AG04449 (cell line): ENCODE data around the gene CATSPERD.
"Not testable (repeated sequence)": the region's sequence is repeated elsewhere in the genome, so short reads cannot be mapped to it uniquely, and the experiment has no call there.

Experiments used
- CTCF ChIA-PET: fragments of 350-600 bp; formaldehyde crosslinking; extraction: SDS; loops from one replicate; lab custom pipeline; 2021; ENCODE audit warnings: antibody characterized with exemption; lab: Yijun Ruan, JAX
- POLR2A ChIA-PET: fragments of 400-600, 350-600 bp; formaldehyde crosslinking; extraction: SDS; loops from one replicate; lab custom pipeline; 2020; ENCODE audit warnings: antibody characterized with exemption, inconsistent platforms; lab: Yijun Ruan, JAX
- DNase-seq: peaks from one replicate; pipeline ENCODE4 v3.0.0-alpha.2; 2010; ENCODE audit warnings: low read depth, low spot score
- H3K4me3 ChIP-seq: 2 replicates; pipeline ENCODE4 v1.5.1; 2011; ENCODE audit warnings: low read depth, mild to moderate bottlenecking, control low read depth, low read length
- CTCF ChIP-seq: IDR thresholded peaks from one replicate; pipeline ENCODE4 v1.5.1; 2011; ENCODE audit warnings: mild to moderate bottlenecking, moderate library complexity, low read length, control low read depth, inconsistent platforms; ENCODE audit not compliant: insufficient read depth; ENCODE audit errors: missing control alignments

The CATSPERD gene

GRCh38 chr19:5727453-5728050, 7.1 kb downstream of the CATSPERD start:
- POLR2A ChIA-PET, result no interaction called here
- no peak overlapping the region for H3K4me3 ChIP-seq
- no peak for TF ChIP-seq CTCF
- no peak for DNase-seq
- CTCF ChIA-PET, result no interaction called here

GRCh38 chr19:5733172-5733571, 12.7 kb downstream of the CATSPERD start:
- CTCF ChIA-PET, result interaction anchor here (1.6 kb wide), 1 partner anchor 71 kb away, joined by 4 read pairs; no protein-coding TSS in a partner anchor
- H3K4me3 ChIP-seq, DNase-seq, POLR2A ChIA-PET: not testable (repeated sequence)

- no peak overlapping the region for H3K4me3 ChIP-seq
- TF ChIP-seq CTCF, result no peak
- POLR2A ChIA-PET, result no interaction called here
- no peak for DNase-seq
- CTCF ChIA-PET, result no interaction called here
Observed at GRCh38 chr19:5738423-5738822, 18.0 kb downstream of the CATSPERD start.

GRCh38 chr19:5742051-5742450, 21.6 kb downstream of the CATSPERD start:
- no peak for TF ChIP-seq CTCF
- DNase-seq, result no peak
- no peak overlapping the region for H3K4me3 ChIP-seq
- POLR2A ChIA-PET, result no interaction called here
- CTCF ChIA-PET, result no interaction called here

GRCh38 chr19:5743630-5744029, 23.2 kb downstream of the CATSPERD start:
- TF ChIP-seq CTCF, result no peak
- ChIA-PET CTCF (interaction anchor here (0.7 to 2.4 kb wide), 3 partner anchors 12 to 31 kb away, joined by 3 to 7 read pairs (median 3); partner anchors contain the start of gene CATSPERD), POLR2A (no interaction called here)
- no peak for DNase-seq
- no peak overlapping the region for H3K4me3 ChIP-seq

- H3K4me3 ChIP-seq, DNase-seq, CTCF ChIA-PET, POLR2A ChIA-PET: not testable (repeated sequence)
Observed at GRCh38 chr19:5744999-5745398, 24.6 kb downstream of the CATSPERD start.

- POLR2A ChIA-PET, H3K4me3 ChIP-seq, DNase-seq: not testable (repeated sequence)
- CTCF ChIA-PET, result interaction anchor here (0.8 to 2.2 kb wide), 2 partner anchors 28 to 44 kb away, joined by 3 to 7 read pairs; no protein-coding TSS in a partner anchor
Observed at GRCh38 chr19:5748920-5749319, 28.5 kb downstream of the CATSPERD start.

- no peak for TF ChIP-seq CTCF
- no peak overlapping the region for H3K4me3 ChIP-seq
- DNase-seq, result no peak
- ChIA-PET CTCF (interaction anchor here (1.4 kb wide), 1 partner anchor 273 kb away, joined by 3 read pairs; no protein-coding TSS in a partner anchor), POLR2A (no interaction called here)
Observed at GRCh38 chr19:5749505-5749904, 29.1 kb downstream of the CATSPERD start.
